NB4 (cell line): Measurements from ENCODE around the gene OLIG3.
A peak's percentile ranks its signal among the peaks of the same experiment; 100 is the strongest.

ENCODE experiments used
- DNase-seq: peaks from one replicate; pipeline ENCODE4 v3.0.0; 2010; ENCODE audit warnings: low read depth
- H3K4me3 ChIP-seq: one replicate; pipeline ENCODE4 v1.5.1; 2011; ENCODE audit warnings: mild to moderate bottlenecking, low read depth, low read length, moderate library complexity
- CTCF ChIP-seq: IDR thresholded peaks from one replicate; pipeline ENCODE4 v1.5.1; 2012; ENCODE audit warnings: low read depth, low read length
- MAX ChIP-seq: IDR thresholded peaks from 2 replicates; pipeline ENCODE4 v1.6.1; 2011; ENCODE audit warnings: low read depth, low read length
- MYC ChIP-seq: IDR thresholded peaks from 2 replicates; pipeline ENCODE4 v1.6.1; 2011; ENCODE audit warnings: low read depth, low read length
- POLR2A ChIP-seq: IDR thresholded peaks from 2 replicates; pipeline ENCODE4 v1.6.1; 2011; ENCODE audit warnings: mild to moderate bottlenecking; ENCODE audit not compliant: insufficient read length; ENCODE audit errors: extremely low read depth

OLIG3 gene

GRCh38 chr6:137486416-137486815 lies 7.8 kb downstream of the OLIG3 start:
- no peak overlapping the region for H3K4me3 ChIP-seq
- peak; percentile 23 for DNase-seq
- TF ChIP-seq MYC = no peak

- DNase-seq = no peak
- no peak overlapping the region for H3K4me3 ChIP-seq
- no peak for TF ChIP-seq CTCF
- no peak for TF ChIP-seq POLR2A
- TF ChIP-seq MYC = no peak
- TF ChIP-seq MAX = no peak
These were observed 13.8 kb downstream of the OLIG3 start for GRCh38 chr6:137480431-137480830.

- TF ChIP-seq MAX = no peak
- peak; percentile 9 for TF ChIP-seq CTCF
- no peak for DNase-seq
- H3K4me3 ChIP-seq = no peak overlapping the region
These were observed 19.1 kb downstream of the OLIG3 start for GRCh38 chr6:137475103-137475502.

- no peak overlapping the region for H3K4me3 ChIP-seq
- no peak for TF ChIP-seq CTCF
- TF ChIP-seq MAX = no peak
- no peak for TF ChIP-seq MYC
- TF ChIP-seq POLR2A = no peak
- DNase-seq = no peak
These were observed 20.6 kb downstream of the OLIG3 start for GRCh38 chr6:137473598-137473997.

- TF ChIP-seq CTCF = no peak
- no peak for TF ChIP-seq MAX
- TF ChIP-seq MYC = no peak
- TF ChIP-seq POLR2A = no peak
- DNase-seq = no peak
- no peak overlapping the region for H3K4me3 ChIP-seq
These were observed 21.5 kb downstream of the OLIG3 start for GRCh38 chr6:137472641-137473137.

GRCh38 chr6:137471986-137472385 lies 22.2 kb downstream of the OLIG3 start:
- no peak for DNase-seq
- H3K4me3 ChIP-seq = no peak overlapping the region
- TF ChIP-seq POLR2A (no peak), CTCF (no peak), MYC (no peak)

- H3K4me3 ChIP-seq = no peak overlapping the region
- DNase-seq = no peak
- TF ChIP-seq CTCF = no peak
- no peak for TF ChIP-seq MYC
- TF ChIP-seq MAX = no peak
- no peak for TF ChIP-seq POLR2A
These were observed 22.7 kb downstream of the OLIG3 start for GRCh38 chr6:137471497-137471896.
